HG03571 (cell line): Measurements from ENCODE around the gene PAK1IP1.
A peak's percentile ranks its signal among the peaks of the same experiment; 100 is the strongest.
"Not testable (repeated sequence)": the region's sequence is repeated elsewhere in the genome, so short reads cannot be mapped to it uniquely, and the experiment has no call there.

Source experiments
- ATAC-seq: cut with Tn5 transposase; IDR thresholded peaks from one replicate; pipeline ENCODE4 v1.9.1; 2021; ENCODE audit not compliant: unreplicated experiment

PAK1IP1 gene, protein sequence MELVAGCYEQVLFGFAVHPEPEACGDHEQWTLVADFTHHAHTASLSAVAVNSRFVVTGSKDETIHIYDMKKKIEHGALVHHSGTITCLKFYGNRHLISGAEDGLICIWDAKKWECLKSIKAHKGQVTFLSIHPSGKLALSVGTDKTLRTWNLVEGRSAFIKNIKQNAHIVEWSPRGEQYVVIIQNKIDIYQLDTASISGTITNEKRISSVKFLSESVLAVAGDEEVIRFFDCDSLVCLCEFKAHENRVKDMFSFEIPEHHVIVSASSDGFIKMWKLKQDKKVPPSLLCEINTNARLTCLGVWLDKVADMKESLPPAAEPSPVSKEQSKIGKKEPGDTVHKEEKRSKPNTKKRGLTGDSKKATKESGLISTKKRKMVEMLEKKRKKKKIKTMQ

DNA sequence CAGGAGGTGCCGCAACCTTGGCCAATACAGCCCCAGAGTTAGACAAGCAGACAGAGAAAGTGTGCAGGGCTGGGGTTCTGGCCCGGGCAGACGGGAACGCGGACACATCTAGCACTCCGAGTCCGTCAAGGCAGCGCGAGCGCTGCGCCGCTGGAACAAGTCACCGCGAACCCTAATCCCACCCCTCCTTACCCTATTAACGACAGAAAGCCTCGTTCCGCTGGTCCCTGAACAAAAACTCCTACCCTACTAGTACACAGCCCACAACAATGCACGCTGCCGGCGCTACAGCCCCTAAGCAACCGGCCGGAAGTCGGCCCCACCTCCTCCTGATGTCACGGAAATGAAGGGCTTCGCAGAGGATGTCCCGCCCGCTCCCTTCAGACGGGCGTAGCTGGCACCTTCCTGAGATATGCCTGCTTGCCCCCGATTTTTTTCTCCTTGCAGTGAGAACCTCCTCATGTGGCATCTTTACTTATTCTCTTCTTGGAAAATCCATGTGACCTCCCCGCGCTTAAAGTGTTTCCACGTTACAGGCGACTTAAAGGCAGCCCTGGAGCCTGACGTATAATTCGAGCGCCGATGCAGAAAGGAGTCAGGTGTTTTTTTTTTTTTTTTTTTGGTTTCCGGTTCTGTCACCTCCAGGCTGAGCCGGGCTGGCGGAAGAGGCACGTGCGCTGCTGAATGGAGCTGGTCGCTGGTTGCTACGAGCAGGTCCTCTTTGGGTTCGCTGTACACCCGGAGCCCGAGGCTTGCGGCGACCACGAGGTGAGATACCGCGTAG is at the start of gene PAK1IP1, which contains the start of gene C6orf52:
TSS of gene PAK1IP1 (plus strand) at position 671 of the 784 bp plus-strand sequence. CDS start at position 685, 14 bp downstream.
TSS of gene C6orf52 (minus strand) at position 315 of the 784 bp plus-strand sequence. CDS start 7,066 bp downstream, outside the sequence.
- peak; percentile 96 for ATAC-seq

DNA sequence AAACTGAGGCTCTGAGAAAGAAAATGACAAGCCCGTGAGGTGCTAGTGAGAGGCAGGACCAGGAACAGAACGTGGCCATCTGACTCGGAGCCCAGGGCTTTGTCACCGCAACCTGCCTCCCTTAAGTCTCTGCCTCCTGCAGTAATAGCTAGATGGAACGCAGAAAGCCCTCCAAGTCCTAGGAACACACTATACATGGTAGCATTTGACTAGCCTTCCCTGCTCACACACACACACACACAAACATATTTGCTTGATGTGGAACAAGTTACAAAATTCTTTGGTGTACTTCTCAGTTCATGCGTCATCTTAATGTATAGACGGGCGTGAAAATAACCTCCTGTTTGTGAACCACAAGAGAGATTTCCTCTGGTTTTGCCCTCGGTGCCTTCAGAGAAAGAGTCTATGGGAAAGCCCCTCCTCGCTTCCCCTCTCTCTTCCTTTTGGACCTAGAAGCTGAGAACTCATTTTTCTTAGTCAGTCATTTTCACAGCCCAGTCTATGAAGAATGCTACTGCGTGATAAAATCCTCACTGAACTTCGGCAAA is 39.2 kb upstream of the PAK1IP1 start:
- ATAC-seq, result no peak

DNA sequence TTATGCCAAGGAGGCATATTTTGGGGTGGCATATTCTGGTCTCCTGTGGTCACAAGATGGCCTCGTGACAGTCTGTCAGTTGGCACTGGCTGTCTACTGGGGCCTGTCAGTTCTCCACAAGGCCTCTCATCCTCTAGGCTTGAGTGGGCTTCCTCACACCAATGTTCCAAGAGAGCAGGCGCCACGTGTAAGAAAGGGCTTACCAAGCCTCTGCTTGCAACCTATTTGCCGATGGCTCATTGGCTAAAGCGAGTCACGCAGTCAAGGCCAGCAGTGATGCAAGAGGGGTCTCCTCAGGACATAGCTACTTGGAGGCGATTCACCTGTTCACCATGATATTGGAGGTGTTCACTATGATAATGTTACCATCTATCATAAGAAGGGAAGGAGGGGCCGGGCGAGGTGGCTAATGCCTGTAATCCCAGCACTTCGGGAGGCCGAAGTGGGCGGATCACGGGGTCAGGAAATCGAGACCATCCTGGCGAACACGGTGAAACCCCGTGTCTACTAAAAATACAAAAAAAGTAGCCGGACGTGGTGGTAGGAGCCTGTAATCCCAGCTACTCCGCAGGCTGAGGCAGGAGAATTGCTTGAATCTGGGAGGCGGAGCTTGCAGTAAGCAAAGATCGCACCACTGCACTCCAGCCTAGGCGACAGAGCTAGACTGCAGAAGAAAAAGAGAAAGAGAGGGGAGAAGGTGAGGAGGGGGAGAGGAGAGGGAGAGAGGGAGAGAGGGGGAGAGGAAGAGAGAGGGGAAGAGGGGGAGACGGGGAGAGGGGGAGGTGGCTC is 35.7 kb upstream of the PAK1IP1 start:
- no peak for ATAC-seq

DNA sequence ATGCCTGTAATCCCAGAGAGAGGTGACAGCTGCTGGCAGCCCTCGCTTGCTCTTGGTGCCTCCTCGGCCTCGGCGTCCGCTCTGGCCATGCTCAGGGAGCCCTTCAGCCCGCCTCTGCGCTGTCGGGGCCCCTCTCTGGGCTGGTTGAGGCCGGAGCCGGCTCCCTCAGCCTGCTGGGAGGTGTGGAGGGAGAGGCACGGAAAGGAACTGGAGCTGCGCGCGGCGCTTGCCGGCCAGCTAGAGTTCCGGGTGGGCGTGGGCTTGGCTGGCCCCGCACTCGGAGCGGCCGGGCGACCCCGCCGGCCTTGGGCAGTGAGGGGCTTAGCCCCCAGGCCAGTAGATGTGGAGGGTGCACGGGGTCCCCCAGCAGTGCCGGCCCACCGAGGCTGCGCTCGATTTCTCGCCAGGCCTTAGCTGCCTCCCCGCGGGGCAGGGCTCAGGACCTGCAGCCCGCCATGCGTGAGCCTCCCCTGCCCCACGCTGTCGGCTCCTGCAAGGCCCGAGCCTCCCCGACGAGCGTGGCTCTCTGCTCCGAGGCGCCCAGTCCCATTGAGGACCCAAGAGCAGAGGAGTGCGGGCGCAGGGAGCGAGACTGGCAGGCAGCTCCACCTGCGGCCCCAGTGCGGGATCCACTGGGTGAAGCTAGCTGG is 34.9 kb upstream of the PAK1IP1 start:
- ATAC-seq, result no peak

DNA sequence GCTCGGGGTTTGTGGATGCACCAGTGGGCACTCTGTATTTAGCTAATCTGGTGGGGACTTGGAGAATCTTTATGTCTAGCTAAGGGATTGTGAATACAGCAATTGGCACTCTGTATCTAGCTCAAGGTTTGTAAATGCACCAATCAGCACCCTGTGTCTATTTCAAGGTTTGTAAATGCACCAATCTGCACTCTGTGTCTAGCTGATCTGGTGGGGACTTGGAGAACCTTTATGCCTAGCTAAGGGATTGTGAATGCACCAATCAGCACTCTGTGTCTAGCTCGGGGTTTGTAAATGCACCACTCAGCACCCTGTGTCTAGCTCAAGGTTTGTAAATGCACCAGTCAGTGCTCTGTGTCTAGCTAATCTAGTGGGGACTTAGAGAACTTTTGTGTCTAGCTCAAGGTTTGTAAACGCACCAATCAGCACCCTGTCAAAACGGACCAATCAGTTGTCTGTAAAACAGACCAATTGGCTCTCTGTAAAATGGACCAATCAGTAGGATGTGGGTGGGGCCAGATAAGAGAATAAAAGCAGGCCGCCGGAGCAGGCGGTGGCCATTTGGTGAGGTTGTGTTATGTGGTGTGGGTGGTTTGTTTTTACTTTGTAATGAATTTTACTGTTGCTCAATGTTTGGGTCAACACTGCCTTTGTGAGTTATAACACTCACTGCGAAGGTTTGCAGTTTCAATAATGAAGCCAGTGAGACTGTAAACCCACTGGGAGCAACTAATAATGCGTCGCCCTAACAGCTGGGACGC is 34.2 kb upstream of the PAK1IP1 start:
- not testable (repeated sequence) for ATAC-seq

DNA sequence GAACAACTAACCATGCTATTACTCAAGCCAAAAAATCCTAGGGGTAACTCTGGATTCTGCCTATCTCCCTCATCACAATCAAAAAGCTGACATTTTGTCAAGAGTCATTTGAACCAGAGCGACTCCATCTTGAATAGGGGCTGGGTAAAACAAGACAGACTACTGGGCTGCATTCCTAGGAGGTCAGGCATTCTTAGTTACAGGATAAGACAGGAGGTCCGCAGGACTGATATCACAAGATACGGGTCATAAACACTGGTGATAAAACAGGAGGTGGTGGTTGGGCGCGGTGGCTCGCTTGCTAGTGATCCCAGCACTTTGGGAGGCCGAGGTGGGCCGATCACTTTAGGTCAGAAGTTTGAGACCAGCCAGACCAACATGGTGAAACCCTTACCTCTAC is 32.6 kb upstream of the PAK1IP1 start:
- no peak for ATAC-seq

DNA sequence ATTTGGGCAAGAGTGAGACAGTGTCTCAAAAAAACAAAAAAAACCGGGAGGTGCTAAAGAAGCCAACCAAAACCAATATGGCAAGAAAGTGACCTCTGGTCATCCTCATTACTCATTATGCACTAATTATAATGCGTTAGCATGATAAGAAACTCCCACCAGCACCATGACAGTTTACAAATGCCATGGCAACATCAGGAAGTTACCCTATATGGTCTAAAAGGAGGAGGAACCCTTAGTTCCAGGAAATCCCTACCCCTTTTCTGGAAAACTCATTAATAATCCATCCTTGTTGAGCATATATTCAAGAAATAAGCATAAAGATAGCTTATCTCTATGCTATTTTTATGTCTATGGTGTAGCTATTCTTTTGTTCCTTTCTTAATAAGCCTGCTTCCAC is 32.0 kb upstream of the PAK1IP1 start:
- no peak for ATAC-seq

DNA sequence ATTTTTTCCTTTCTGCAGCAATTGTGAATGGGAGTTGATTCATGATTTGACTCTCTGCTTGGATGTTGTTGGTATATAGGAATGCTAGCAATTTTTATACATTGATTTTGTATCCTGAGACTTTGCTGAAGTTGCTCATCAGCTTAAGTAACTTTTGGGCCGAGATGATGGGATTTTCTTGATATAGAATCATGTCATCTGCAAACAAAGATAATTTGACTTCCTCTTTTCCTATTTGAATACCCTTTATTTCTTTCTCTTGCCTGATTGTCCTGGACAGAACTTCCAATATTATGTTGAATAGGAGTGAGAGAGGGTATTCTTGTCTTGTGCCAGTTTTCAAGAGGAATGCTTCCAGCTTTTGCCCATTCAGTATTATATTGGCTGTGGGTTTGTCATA is 29.2 kb upstream of the PAK1IP1 start:
- ATAC-seq, result not testable (repeated sequence)

DNA sequence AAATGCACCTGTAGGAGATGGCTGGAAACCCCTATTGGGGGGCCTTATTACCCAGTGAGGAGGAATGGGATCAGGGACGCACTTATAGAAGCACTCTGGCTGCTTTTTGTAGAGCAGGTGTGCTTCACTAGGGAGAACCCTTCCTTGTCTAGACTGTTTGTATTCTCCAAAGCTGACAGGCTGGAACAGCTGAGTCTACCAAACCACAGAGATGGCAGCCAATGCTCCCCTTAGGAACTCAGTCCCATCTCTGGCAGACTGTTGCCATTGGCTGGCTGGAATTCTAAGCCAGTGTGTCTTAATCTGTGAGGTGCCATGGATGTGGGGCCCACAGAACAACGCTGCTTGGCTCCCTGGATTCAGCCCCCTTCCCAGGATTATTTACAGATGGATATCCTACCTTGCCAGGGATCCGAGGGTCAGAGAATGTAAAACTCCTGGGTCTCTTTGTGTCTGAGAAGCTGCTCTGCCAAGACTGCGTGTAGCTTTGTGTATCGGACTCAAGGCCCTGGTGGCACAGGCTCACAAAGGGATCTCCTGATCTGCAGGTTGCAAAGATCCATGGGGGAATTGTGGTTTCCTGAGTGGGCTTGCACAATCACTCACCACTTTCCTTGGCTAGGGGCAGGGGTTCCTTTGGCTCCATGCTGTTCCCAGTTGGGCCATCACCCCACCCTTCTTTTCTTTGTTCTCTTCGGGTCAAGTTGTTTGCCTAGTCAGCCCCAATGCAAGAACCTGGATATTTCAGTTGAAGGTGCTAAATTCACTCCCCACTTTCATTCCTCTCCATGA is 26.4 kb upstream of the PAK1IP1 start:
- ATAC-seq, result no peak

DNA sequence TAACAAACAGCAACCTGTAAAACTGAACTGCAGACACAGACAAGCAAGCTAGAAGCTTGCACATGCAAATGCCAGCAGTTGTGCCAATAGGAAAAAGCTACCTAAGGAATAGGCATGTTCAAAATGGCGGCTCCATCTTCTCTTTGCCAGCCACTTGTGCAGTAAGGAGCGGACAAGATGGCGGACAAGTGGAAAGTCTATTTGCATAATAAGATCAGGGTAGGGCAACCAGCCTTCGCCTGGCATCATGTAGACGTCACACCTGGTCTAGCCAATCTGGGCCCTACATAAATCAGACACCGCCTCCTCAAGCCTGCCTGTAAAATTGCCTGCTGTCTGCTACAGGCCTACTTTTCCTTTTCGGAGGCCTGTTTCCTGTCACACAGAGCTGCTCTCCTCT is 18.4 kb upstream of the PAK1IP1 start:
- no peak for ATAC-seq

DNA sequence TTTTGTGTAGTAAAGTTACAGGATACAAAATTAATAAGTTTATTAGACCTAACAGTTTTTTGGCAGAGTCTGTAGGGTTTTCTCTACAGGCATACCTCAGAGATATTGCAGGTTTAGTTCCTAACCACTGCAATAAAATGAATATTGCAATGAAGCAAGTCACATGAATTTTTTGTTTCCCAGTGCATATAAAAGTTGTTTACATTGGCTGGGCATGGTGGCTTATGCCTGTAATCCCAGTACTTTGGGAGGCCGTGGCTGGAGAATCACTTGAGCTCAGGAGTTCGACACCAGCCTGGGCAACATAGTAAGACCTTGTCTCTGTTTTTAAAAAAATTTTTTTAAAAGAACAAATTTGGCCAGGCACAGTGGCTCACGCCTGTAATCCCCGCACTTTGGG is 16.3 kb upstream of the PAK1IP1 start:
- ATAC-seq, result no peak

DNA sequence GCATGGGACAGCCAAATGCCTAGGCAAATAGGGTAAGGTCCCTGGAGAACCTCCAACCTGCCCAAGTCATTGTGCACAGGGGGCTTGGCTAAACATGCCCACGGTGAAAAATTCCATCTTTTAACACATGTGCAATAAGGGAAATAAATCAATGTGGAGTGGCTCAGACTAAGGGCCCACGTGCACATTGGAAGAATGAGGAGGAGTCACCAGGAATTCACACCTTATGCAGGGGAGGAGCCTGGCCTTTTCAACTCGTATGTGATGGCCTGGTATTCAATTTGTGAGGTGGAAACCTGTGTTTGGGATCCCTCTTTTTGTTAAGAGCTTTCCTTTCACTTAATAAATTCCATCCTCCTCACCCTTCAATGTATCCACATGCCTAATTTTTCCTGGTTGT is 13.0 kb upstream of the PAK1IP1 start:
- no peak for ATAC-seq

DNA sequence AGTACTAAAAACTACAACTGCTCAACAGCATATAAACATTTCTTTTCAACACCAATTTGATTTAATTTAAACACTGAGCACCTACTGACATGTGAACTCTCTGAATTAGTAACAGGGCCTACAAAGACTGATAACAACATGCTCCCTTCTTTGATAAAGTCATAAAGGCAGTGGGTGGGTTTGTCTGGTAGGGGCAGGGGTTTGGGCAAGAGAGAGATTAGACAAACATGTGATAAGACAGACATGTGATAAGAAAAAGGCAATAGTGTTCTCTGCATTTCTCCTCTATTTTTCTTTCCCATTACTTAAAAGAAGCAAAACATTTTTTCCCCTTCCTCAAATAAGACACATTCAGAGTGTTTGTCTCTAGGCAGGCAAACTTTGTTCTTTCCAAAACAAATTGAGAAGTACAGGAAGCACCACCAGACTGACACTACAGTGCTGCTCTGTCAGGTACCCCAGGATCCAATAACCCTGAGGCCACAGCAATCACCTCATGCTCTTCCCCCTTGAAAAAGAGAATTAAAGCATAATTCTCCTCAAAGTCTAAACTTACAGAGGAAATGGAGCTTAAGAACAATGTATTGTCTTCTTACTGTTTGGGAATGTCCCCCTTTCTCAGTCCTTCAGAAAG is 12.3 kb upstream of the PAK1IP1 start:
- ATAC-seq, result no peak

DNA sequence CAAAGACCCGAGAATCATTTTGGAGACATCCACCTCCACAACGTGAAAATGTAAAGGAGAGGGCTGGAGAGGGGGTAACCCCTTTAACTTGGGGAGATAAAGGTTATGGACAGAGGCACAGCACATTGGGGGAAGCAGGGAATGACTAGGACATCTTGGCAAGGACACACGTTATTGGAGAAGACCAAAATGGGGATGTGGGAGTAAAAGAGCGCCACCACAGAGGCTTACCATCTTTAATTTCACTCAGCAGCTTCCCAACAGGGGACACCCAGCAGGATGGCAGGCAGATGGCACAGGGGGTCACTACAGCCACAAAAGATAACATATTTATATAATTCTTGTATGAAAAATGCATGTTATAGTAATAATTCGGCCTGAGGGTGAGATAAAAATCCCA is 10.2 kb upstream of the PAK1IP1 start:
- no peak for ATAC-seq

DNA sequence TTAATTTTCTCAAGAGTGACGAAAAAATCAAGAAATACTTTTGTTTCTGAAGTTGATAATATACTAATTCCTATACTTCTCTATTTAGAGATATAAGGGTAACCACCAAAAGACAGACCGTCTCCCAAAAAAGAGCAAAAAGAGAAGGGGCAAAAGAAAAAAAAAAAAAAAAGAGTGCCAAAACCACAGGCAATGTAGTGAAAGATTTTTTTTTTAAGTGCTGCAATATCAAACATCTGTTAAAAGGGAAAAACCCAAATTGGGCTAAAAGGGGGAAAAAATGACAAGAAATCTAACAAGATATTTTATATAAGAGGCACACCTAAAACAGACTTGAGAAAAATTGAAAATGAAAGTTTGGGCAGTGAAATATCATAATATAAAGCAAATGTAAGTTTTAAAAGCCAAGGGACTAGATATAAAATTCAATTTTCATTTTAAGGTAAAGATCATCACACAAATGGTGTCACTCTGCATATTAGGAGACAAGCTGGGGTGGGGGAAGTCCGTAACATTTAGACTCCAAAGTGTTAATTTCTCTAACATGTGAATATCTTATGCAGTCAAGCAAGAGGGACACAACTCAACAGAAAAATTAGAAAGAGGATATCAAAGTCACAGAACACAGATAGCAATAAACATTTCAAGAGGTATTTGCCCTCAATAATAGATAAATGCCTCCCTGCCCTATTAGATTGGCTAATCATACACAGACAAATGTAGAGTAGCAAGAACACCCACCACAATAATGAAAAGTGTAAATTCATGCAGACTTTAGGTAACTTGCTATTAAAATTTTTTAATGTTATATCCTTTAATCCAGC is 9.5 kb upstream of the PAK1IP1 start:
- ATAC-seq, result no peak

DNA sequence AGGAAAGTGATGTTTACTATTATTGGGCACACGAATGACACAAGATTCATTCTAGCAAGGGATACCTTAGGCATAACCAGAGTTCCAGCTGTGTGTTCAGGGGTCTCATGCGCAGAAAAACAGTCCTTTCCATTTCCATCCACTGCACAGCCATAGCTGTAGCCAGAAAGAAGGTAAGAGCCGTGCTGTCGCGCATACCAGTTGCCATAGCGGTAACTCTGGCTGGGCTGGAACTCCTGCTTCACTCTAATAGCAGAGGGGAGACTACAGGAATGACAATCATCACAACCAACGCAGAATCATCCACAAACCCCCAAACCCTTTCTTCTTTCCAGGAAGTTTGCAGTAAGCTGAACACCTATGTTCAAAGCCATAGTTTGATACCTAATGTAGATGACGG is 7.9 kb upstream of the PAK1IP1 start:
- ATAC-seq, result no peak

DNA sequence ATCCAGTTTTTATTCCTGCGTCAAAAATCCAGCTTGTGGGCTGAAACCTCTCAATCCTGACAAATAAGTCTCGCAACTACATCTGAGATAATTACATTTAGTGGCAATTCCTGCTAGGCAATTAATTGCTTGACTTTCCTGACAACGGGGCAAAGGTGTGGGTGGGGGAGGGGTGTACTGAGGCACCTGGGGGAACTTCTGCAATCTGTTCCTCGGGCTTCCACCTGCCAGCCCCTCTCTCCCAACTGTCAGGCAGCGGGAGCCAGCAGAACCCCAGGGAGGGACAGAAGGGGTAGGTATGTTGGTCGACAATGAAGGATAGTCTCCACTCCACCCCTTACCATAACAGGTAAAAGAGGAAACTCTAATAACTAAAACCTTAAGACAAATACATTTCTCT is 7.2 kb upstream of the PAK1IP1 start:
- no peak for ATAC-seq
